ENCODE results near the gene FBXO27.
A peak's percentile ranks its signal among the peaks of the same experiment; 100 is the strongest.
"Not testable (repeated sequence)": the region's sequence is repeated elsewhere in the genome, so short reads cannot be mapped to it uniquely, and the experiment has no call there.

Gene FBXO27

GRCh38 chr19:39032063-39032918, at the start of gene FBXO27:
Gene FBXO27, minus strand, starts transcription at chr19:39032549. Its CDS starts 322 bp downstream, at chr19:39032227.
- DNase-seq: peak; percentile 81

GRCh38 chr19:39080431-39080830, 48.1 kb upstream of the FBXO27 start:
- no peak for DNase-seq

GRCh38 chr19:39078436-39079200, 46.3 kb upstream of the FBXO27 start:
- DNase-seq: no peak

- no peak for DNase-seq
Measured at GRCh38 chr19:39077323-39077722, 45.0 kb upstream of the FBXO27 start.

- no peak for DNase-seq
Measured at GRCh38 chr19:39074942-39075341, 42.6 kb upstream of the FBXO27 start.

- no peak for DNase-seq
Measured at GRCh38 chr19:39074205-39074692, 41.9 kb upstream of the FBXO27 start.

GRCh38 chr19:39070888-39071287, 38.5 kb upstream of the FBXO27 start:
- no peak for DNase-seq

- not testable (repeated sequence) for DNase-seq
Measured at GRCh38 chr19:39068259-39068658, 35.9 kb upstream of the FBXO27 start.

- DNase-seq: no peak
Measured at GRCh38 chr19:39067104-39067503, 34.8 kb upstream of the FBXO27 start.

- no peak for DNase-seq
Measured at GRCh38 chr19:39065928-39066327, 33.6 kb upstream of the FBXO27 start.

GRCh38 chr19:39064405-39064804, 32.1 kb upstream of the FBXO27 start:
- DNase-seq: no peak

- DNase-seq: no peak
Measured at GRCh38 chr19:39060171-39060570, 27.8 kb upstream of the FBXO27 start.

- DNase-seq: no peak
Measured at GRCh38 chr19:39059302-39059701, 27.0 kb upstream of the FBXO27 start.

- DNase-seq: no peak
Measured at GRCh38 chr19:39057615-39058014, 25.3 kb upstream of the FBXO27 start.

GRCh38 chr19:39054091-39054470, 21.7 kb upstream of the FBXO27 start:
- DNase-seq: no peak

GRCh38 chr19:39053276-39054090, 21.1 kb upstream of the FBXO27 start:
- DNase-seq: no peak

GRCh38 chr19:39052846-39053245, 20.5 kb upstream of the FBXO27 start:
- DNase-seq: no peak

- peak; percentile 71 for DNase-seq
Measured at GRCh38 chr19:39052243-39052746, 19.9 kb upstream of the FBXO27 start.

- no peak for DNase-seq
Measured at GRCh38 chr19:39047073-39047472, 14.7 kb upstream of the FBXO27 start.

- DNase-seq: peak; percentile 60
Measured at GRCh38 chr19:39046037-39046821, 13.9 kb upstream of the FBXO27 start.

- DNase-seq: no peak
Measured at GRCh38 chr19:39045506-39045905, 13.2 kb upstream of the FBXO27 start.

GRCh38 chr19:39038098-39038497, 5.7 kb upstream of the FBXO27 start:
- peak; percentile 97 for DNase-seq

Data from NCI-H82 (cell line).